ENCODE data around the gene GASK1A. TPM values are rescaled to one million over a fixed set of nuclear protein-coding genes. Genes with fewer than 3 reads are reported as not detected.

GASK1A gene
- total and polyA plus RNA-seq, 10 of the 15 experiments (the other 5 are each of a cell fraction or from before 2014, with no cell fraction given): 0.18 TPM; not detected in 9

- BruUV-seq (replicated peaks): no TSS peak
- Histone ChIP-seq H3K9ac (ENCODE audit: control insufficient read depth, insufficient read depth, low read length) (no peak overlapping the region), H4K20me1 (ENCODE audit: control insufficient read depth, insufficient read depth) (no peaks in the 10 kb centered on the region), H3K4me3 (no peak overlapping the region), H3K79me2 (ENCODE audit: control insufficient read depth, insufficient read depth, low read length) (no peaks in the 10 kb centered on the region), H3K36me3 (ENCODE audit: control insufficient read depth in 2 of 2, insufficient read depth in 2 of 2, low read length in 1 of 2) (no peaks in the 10 kb centered on the region), H3K9me3 (replicated peaks; ENCODE audit: control insufficient read depth, insufficient read depth, low read length) (no peaks in the 10 kb centered on the region), H3K4me2 (ENCODE audit: control insufficient read depth, insufficient read depth) (no peak overlapping the region), H3K27ac (ENCODE audit: control insufficient read depth, insufficient read depth) (no peak overlapping the region), H3K4me1 (ENCODE audit: control insufficient read depth, insufficient read depth, low read length) (no peaks in the 10 kb centered on the region), H2AFZ (ENCODE audit: control insufficient read depth, low read depth, low read length) (no peak overlapping the region), H3K27me3 (replicated peaks in 1 of 2; ENCODE audit: control insufficient read depth in 2 of 2, insufficient read depth in 2 of 2, low read length in 1 of 2) (no peaks in the 10 kb centered on the region)
- ATAC-seq: no peak
- ChIA-PET CTCF (interaction anchor here (0.7 to 5.6 kb wide), 13 partner anchors 19 to 543 kb away, joined by 3 to 87 read pairs (median 11); no protein-coding TSS in a partner anchor), SMC1A (ENCODE audit: uncharacterized antibody, unreplicated experiment) (interaction anchor here (1.2 to 3.8 kb wide), 7 partner anchors 42 to 211 kb away, joined by 3 to 42 read pairs (median 4); no protein-coding TSS in a partner anchor), RAD21 (ENCODE audit: unreplicated experiment) (interaction anchor here (1.7 to 2.6 kb wide), 2 partner anchors 127 to 544 kb away, joined by 4 to 37 read pairs; no protein-coding TSS in a partner anchor), POLR2A (no interaction called here)
- in situ Hi-C loops (cut with MboI) (loop anchor here (10.0 kb wide), 2 partner anchors 415 to 545 kb away; no protein-coding TSS in a partner anchor), intact Hi-C loops (cut with micrococcal nuclease; ENCODE audit: unreplicated experiment) (loop anchor here (2.0 kb wide), 1 partner anchor 419 kb away; no protein-coding TSS in a partner anchor)
- WGBS (ENCODE audit: insufficient coverage, insufficient replicate concordance, low lambda C conversion rate, missing lambda C conversion rate): 8% methylated on average over 5 of the region's 5 CpGs
- no peak for TF ChIP-seq ZNF24 (IDR thresholded peaks at IDR 0.05)
- TF ChIP-seq RAD21 (IDR thresholded peaks at IDR 0.05; ENCODE audit: insufficient read depth, low read depth, low read length): no peak
- TF ChIP-seq, protein P1, sequence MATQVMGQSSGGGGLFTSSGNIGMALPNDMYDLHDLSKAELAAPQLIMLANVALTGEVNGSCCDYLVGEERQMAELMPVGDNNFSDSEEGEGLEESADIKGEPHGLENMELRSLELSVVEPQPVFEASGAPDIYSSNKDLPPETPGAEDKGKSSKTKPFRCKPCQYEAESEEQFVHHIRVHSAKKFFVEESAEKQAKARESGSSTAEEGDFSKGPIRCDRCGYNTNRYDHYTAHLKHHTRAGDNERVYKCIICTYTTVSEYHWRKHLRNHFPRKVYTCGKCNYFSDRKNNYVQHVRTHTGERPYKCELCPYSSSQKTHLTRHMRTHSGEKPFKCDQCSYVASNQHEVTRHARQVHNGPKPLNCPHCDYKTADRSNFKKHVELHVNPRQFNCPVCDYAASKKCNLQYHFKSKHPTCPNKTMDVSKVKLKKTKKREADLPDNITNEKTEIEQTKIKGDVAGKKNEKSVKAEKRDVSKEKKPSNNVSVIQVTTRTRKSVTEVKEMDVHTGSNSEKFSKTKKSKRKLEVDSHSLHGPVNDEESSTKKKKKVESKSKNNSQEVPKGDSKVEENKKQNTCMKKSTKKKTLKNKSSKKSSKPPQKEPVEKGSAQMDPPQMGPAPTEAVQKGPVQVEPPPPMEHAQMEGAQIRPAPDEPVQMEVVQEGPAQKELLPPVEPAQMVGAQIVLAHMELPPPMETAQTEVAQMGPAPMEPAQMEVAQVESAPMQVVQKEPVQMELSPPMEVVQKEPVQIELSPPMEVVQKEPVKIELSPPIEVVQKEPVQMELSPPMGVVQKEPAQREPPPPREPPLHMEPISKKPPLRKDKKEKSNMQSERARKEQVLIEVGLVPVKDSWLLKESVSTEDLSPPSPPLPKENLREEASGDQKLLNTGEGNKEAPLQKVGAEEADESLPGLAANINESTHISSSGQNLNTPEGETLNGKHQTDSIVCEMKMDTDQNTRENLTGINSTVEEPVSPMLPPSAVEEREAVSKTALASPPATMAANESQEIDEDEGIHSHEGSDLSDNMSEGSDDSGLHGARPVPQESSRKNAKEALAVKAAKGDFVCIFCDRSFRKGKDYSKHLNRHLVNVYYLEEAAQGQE (IDR thresholded peaks at IDR 0.05; ENCODE audit: low read depth, low read length): peak; percentile 74; the same call in 1 of the 2 replicates
- TF ChIP-seq IRF4 (IDR thresholded peaks at IDR 0.05; ENCODE audit: low read depth, low read length): no peak
- no peak for TF ChIP-seq SIN3A (IDR thresholded peaks at IDR 0.05; ENCODE audit: low read depth, low read length)
- TF ChIP-seq MEF2A (IDR thresholded peaks at IDR 0.05; ENCODE audit: insufficient read depth, low read depth, low read length): no peak
- DNase-seq (ENCODE audit: low read depth, low spot score): no peak
- FAIRE-seq: no peak
Observed at GRCh38 chr3:42960282-42960681, 18.8 kb upstream of the GASK1A start.

Measured in GM12878 (cell line).